Brain microvascular endothelial cell (primary cell): ENCODE data around the gene PABPN1.

Source experiments
- DNase-seq: peaks from one replicate; pipeline ENCODE4 v3.0.0-alpha.2; 2020
- H3K27ac ChIP-seq: fragments of 250-450 bp; sonication (Bioruptor Pico); 2 replicates; pipeline ENCODE4 v1.5.1; 2020; ENCODE audit warnings: mild to moderate bottlenecking, moderate library complexity
- H3K27me3 ChIP-seq: fragments of 250-450 bp; sonication (Bioruptor Pico); replicated peaks from 2 replicates; pipeline ENCODE4 v1.5.1; 2020; ENCODE audit warnings: mild to moderate bottlenecking
- H3K36me3 ChIP-seq: fragments of 250-450 bp; sonication (Bioruptor Pico); replicated peaks from 2 replicates; pipeline ENCODE4 v1.5.1; 2020; ENCODE audit warnings: mild to moderate bottlenecking
- H3K4me3 ChIP-seq: 2 replicates; pipeline ENCODE4 v1.5.1; 2011; ENCODE audit warnings: low read depth, mild to moderate bottlenecking, control low read depth, low read length, moderate library complexity
- in situ Hi-C: cut with HindIII; loops from 2 replicates; pipeline ENCODE4 v1.10.0; 2017; ENCODE audit warnings: low sequenced_read_pairs, low pct_ligation_motif_present
- TF ChIP-seq, protein P1 (sequence below): IDR thresholded peaks from 2 replicates; pipeline ENCODE4 v1.5.1; 2011; ENCODE audit warnings: low read depth, mild to moderate bottlenecking, moderate library complexity, low read length, control low read depth, inconsistent platforms; ENCODE audit errors: missing control alignments

PABPN1 gene

GRCh38 chr14:23371865-23372264 is 50.6 kb downstream of the PABPN1 start:
- Histone ChIP-seq H3K27me3 (peaks cover 1% of the 10 kb centered on the region), H3K4me3 (no peak overlapping the region), H3K36me3 (no peaks in the 10 kb centered on the region), H3K27ac (no peak overlapping the region)
- no peak for DNase-seq
- TF ChIP-seq, protein P1, sequence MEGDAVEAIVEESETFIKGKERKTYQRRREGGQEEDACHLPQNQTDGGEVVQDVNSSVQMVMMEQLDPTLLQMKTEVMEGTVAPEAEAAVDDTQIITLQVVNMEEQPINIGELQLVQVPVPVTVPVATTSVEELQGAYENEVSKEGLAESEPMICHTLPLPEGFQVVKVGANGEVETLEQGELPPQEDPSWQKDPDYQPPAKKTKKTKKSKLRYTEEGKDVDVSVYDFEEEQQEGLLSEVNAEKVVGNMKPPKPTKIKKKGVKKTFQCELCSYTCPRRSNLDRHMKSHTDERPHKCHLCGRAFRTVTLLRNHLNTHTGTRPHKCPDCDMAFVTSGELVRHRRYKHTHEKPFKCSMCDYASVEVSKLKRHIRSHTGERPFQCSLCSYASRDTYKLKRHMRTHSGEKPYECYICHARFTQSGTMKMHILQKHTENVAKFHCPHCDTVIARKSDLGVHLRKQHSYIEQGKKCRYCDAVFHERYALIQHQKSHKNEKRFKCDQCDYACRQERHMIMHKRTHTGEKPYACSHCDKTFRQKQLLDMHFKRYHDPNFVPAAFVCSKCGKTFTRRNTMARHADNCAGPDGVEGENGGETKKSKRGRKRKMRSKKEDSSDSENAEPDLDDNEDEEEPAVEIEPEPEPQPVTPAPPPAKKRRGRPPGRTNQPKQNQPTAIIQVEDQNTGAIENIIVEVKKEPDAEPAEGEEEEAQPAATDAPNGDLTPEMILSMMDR, result no peak
- in situ Hi-C loops, result no loop called here

DNA sequence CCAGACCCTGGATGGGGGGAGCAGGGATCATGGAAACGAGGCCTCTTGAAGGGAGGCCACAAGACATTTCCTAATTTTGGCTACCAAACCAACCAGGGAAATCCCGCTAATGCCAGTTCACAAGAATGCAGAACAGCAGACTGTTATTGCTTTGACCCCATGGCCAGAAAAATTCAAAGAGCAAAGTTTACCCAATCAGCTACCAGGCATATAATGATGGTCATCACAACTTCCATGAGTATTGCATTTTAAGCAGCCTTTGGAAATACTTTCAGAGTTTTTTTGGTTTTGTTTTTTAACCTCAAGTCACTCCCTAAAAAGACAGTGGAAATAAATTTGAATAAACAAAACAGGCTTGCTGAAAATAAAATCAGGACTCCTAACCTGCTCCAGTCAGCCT is 51.3 kb downstream of the PABPN1 start, which contains the start of gene IL25:
Gene IL25, plus strand, starts transcription at position 301 of the 400 bp plus-strand sequence.
- TF ChIP-seq, protein P1, result no peak
- H3K27ac ChIP-seq, result no peak within 1 kb of the TSS
- no peaks in the 10 kb centered on the region for H3K36me3 ChIP-seq
- peaks cover 4% of the 10 kb centered on the region for H3K27me3 ChIP-seq
- no peak within 1 kb of the TSS for H3K4me3 ChIP-seq
- in situ Hi-C loops, result no loop called here
- no peak for DNase-seq

DNA sequence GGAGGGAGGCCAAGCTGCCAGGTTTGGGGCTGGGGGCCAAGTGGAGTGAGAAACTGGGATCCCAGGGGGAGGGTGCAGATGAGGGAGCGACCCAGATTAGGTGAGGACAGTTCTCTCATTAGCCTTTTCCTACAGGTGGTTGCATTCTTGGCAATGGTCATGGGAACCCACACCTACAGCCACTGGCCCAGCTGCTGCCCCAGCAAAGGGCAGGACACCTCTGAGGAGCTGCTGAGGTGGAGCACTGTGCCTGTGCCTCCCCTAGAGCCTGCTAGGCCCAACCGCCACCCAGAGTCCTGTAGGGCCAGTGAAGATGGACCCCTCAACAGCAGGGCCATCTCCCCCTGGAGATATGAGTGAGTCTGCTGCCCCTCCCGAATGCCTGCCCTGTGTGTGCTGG is 51.8 kb downstream of the PABPN1 start:
- Histone ChIP-seq H3K36me3 (no peaks in the 10 kb centered on the region), H3K27me3 (peaks cover 4% of the 10 kb centered on the region), H3K4me3 (no peak overlapping the region), H3K27ac (no peak overlapping the region)
- in situ Hi-C loops, result no loop called here
- TF ChIP-seq, protein P1, result no peak
- DNase-seq, result no peak
